SIG-M5 (cell line): ENCODE data around the gene TOPBP1.
"Not testable (repeated sequence)": the region's sequence is repeated elsewhere in the genome, so short reads cannot be mapped to it uniquely, and the experiment has no call there.

Source experiments
- DNase-seq: peaks from one replicate; lab custom pipeline; 2025; lab: John Stamatoyannopoulos, UW

TOPBP1 gene

GRCh38 chr3:133661454-133662277 lies at the start of gene TOPBP1:
Gene TOPBP1, minus strand, starts transcription at chr3:133661941. Its CDS starts 814 bp downstream, at chr3:133661127.
- no peak for DNase-seq

DNA sequence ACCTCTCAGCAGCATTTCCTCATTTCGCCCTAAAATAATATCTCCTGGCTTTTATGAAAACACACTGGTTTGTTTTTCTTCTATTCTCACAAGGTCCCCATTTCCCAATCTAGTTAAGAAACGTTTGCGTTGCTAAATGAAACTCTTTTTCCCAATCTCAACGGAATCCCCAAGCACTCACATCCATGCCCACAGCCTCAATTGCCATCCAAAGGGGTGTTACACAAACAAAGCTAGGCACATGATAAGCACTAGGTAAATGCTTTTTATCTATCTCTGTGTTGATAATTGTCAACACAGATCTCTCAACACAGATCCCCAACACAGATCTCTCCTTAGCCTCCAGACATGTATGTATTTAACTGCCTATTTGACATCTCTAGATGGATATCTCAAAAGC lies 49.3 kb upstream of the TOPBP1 start:
- DNase-seq = no peak

- DNase-seq = no peak
These were observed 47.5 kb upstream of the TOPBP1 start for GRCh38 chr3:133709139-133709750.

DNA sequence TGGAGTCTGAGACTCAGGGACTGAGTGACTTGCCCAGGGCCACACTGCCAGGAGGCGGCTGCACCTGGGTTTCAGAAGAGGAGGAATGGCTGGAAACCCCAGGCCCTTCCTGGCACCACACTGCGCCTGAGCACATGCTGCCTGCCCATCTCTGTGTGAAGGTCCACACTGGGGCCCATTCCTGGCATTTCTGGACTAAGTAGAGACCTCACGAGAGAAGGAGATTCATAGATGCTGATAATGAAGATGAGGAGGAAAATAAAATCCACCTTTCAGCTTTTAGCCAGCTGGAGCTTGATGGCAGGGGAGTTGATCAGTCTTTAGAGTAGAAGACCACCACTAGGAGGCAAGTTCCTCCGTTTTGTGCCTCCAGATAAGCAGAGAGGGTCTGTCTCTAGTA lies 44.3 kb upstream of the TOPBP1 start:
- DNase-seq = no peak

DNA sequence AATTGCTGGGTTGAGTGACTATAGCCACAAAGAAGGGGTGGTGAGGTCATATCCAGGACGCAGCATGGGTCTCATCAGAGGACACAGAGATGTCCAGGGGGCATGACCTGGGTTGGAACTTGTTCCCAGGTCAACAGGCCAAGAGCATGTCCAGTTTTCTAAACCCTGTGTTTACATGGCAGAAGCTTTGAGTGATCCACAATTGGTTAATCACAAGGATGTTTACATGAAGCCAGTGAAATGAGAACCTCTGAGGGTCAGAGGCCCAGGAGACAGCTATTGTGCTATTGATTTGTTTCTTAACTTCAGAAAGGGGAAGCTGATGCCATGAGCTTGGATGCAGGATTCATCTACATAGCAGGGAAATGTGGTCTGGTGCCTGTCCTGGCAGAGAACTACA lies 42.2 kb upstream of the TOPBP1 start:
- no peak for DNase-seq

DNA sequence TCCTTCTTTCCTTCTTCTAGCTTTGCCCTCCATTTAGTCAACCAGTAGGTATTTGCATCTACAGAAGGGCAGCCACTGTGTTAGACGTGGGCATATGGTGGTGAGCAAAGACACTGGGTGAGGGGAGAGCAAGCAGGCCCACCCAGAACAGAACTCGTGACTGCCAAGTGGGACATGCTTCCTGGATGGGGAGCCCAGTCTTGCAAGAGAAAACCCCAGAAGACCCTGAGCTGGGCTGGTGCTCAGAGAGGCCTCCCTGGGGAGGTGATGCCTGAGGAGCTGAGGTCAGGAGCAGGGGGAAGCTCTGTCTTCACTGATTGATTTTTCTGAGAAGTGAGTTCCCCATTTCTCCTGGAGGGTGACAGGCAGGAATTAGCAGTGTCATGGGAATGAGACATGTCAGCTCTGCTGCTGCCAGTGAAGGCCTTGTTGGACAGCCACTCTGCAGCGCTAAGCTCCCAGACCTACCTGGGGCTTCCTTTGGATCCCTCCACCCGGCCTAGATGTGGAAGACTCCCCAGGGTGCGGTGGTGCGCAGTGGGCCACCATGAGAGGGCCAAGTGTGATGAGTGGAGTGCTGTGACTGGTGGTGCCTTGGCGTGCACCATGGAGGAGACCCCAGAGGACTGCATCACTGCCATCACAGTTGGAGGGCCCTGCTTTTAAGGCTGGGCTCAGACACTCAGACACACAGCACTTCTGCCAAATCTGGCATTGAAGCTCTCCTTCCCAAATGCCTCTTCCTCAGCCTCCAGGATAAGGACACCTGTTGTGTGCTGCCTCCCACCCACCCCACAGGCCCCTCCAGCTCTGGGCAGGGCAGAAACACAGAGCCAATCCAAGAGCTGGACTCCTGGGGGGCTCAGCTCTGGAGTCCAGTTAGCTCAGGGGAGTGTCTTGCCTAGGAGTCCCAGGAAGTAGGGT lies 40.0 kb upstream of the TOPBP1 start:
- DNase-seq = no peak

DNA sequence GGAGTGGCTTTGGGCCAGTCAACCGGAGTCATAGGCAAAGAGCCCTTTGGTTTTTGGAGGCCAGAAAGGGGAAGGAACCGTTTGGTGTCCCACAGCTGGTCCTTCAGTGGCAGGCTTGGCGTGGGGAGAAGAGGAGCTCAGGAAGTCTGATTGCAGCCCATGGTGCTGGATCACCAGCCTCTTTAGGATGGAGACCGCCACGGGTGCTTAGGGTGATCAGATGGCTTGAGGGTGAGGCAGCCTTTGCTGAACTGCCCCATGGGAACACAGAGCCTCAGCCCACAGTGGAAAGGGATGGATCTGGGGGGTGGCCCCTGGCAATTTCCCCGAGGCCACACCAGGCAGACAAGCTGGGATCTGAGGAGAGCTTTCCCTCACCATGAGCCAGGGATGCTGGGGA lies 38.6 kb upstream of the TOPBP1 start:
- DNase-seq = no peak

- no peak for DNase-seq
These were observed 38.2 kb upstream of the TOPBP1 start for GRCh38 chr3:133699903-133700302.

DNA sequence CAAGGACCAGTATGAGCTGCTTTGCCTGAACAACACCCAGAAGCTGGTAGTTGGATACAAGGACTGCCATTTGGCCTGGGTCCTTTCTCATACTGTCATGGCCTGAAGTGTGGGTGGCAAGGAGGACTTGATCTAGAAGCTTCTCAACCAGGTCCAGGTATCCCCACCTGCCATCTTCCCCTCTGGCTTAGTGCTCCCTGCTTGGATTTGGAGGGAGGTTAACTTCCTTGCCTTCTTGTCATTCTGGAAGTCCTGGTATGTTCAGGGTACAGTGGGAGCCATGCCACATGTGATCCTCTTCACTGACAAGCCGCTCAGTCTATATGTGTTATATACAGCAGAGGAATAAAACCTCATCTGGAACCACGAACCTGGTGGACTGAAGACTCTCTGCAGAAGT lies 37.7 kb upstream of the TOPBP1 start:
- DNase-seq = no peak

GRCh38 chr3:133697960-133698359 lies 36.2 kb upstream of the TOPBP1 start:
- no peak for DNase-seq

- no peak for DNase-seq
These were observed 33.9 kb upstream of the TOPBP1 start for GRCh38 chr3:133695560-133696171.

- no peak for DNase-seq
These were observed 32.8 kb upstream of the TOPBP1 start for GRCh38 chr3:133694288-133695268.

GRCh38 chr3:133693821-133694220 lies 32.1 kb upstream of the TOPBP1 start:
- no peak for DNase-seq

- DNase-seq = no peak
These were observed 31.0 kb upstream of the TOPBP1 start for GRCh38 chr3:133692759-133693158.

DNA sequence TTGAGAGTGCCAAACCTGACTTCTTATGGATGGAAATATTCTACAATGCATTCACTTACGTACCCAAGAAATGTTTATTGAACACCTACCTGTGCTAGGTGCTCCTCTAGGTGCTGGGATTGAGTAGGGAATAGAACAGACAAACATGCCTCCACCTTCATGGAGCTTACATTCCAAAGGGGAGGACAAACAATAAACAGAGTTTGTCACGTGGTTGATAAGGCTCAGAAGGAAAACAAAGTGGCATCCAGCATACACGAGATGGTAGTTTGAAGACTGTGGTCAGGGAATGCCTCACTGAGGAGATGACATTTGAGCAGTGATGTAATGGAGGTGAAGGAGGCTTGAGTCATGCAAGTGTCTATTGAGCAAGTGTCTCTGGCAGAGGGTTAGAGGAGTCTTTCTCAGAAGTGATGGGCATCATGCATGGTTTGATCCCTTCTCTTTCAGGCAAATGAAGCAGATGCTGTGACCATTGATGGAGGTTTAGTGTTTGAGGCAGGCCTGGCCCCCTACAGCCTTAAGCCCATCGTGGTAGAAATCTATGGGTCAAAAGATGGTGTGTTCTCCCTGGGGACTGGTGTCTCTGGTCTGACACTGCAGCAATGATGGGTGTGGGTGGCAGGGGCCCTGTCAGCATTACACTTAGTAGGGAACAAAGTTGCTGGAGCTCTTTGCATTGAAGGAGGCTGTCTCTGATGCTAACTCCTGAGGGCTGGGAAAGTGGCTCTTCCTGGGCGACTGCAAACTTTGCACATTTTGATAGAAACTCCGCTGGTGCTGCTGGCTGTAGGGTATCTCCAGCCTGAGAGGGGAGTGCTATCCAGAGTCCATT lies 29.7 kb upstream of the TOPBP1 start:
- no peak for DNase-seq

DNA sequence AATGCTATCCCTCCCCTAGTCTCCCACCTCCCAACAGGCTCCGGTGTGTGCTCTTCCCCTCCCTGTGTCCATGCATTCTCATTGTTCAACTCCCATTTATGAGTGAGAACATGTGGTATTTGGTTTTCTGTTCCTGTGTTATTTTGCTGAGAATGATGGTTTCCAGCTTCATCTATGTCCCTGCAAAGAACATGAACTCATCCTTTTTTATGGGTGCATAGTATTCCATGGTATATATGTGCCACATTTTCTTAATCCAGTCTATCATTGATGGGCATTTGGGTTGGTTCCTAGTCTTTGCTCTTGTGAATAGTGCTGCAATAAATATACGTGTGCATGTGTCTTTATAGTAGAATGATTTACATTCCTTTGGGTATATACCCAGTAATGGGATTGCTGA lies 16.3 kb upstream of the TOPBP1 start:
- DNase-seq = not testable (repeated sequence)

DNA sequence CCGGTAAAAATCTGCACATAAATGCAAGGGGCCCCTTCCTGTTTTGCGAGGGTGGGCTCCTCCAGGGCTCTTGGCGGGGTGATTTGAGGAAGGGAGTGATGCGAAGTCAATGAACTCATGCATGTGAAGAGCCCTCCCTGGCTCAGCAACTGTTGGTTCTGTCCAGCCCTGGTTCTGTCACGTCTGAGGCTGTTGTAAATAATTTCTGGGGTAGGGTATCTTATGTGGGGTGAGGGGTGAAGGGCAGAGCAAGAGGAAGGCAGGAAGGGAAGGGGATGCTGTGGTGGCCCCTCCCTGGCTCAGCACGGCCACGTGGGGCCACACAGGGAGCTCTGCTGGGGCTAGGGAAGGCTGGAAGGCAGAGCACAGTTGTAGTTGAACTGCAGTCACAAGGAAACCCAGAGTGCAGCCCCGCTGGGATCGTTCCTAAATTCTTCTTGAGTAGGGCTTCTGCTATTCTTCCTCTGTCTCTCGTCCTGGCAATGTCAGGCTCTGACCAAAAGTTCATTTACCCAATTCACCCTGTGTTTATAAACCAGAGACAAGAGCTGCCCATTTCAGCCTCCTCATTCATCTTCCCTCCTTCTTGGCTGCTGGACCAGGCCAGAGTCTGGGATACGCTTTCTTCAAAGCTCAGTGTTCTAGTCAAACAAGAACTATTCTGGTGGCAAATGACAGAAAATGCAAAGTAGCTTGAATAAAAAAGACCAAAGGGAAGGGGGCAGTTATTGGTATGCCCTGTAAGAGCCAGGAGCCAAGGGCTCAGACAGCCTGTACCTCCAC lies 14.8 kb upstream of the TOPBP1 start:
- no peak for DNase-seq

DNA sequence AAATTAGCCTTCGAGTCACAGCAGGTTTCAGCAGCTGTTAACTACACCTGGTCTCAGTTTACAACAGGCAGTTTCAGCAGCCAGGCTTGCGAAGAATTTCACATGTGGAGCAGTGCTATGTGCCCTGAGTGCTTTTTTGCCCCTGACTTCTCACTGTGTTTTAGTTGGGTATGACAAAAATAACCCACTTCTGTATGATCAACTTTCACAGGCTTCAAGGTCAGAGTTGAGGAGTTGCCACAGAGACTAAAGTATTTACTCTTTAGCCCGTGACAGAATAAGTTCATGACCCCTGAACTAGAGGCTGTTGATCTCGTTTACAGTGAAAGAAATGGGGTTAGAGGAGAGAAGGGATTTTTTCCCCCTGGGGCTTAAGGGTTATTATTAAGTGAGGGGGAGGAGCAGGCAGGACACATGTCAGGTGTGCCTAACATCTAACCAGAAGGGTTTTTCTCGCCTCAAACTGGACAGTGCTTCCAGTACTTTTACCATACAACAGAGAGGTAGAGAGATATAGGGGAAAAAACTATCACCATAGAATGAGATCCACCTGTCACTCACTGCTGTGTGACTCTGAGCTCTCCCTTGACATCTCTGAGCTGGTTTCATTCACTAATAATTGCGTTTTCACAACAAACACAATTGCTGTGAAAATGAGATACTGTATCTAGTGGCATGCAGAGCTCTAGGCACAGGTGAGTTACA lies 14.0 kb upstream of the TOPBP1 start:
- DNase-seq = no peak
